Mesothelial cell of epicardium (in vitro differentiated cells): ENCODE measurements around the gene D2HGDH. TPM values are rescaled to one million over a fixed set of nuclear protein-coding genes. Genes with fewer than 3 reads are reported as not detected.

ENCODE experiments used
- DNase-seq, 2 experiments: peaks; one replicate each; pipeline ENCODE4 v3.0.0; 2021; ENCODE audit warnings: low spot score in 2 of 2; ENCODE audit not compliant: unreplicated experiment in 2 of 2
- H3K27ac Mint-ChIP-seq: 2 replicates; pipeline ENCODE4 v1.8.0; 2021; ENCODE audit warnings: mixed read lengths
- H3K27me3 Mint-ChIP-seq: 2 replicates; pipeline ENCODE4 v1.8.0; 2021; ENCODE audit warnings: low read depth, mixed read lengths
- H3K36me3 Mint-ChIP-seq: 2 replicates; pipeline ENCODE4 v1.8.0; 2021; ENCODE audit warnings: mixed read lengths
- H3K4me1 Mint-ChIP-seq: 2 replicates; pipeline ENCODE4 v1.8.0; 2021; ENCODE audit warnings: mixed read lengths
- H3K4me3 Mint-ChIP-seq: 2 replicates; pipeline ENCODE4 v1.8.0; 2021; ENCODE audit warnings: mild to moderate bottlenecking, moderate library complexity, mixed read lengths
- H3K9me3 Mint-ChIP-seq: 2 replicates; pipeline ENCODE4 v1.8.0; 2021; ENCODE audit warnings: mixed read lengths
- CTCF ChIP-seq: fragments of 200-600 bp; sonication (generic); IDR thresholded peaks from one replicate; pipeline ENCODE4 v1.5.0; 2021; ENCODE audit warnings: antibody characterized with exemption; ENCODE audit not compliant: unreplicated experiment
- total RNA-seq: library from RNA; stranded (reverse); gene quantifications from 3 replicates; pipeline ENCODE4 v1.2.1, GENCODE V29; 2021

The D2HGDH gene
- total RNA-seq, 1 donor from 2014 or later, result 60.3 TPM

GRCh38 chr2:241703032-241703604, 31.3 kb upstream of the D2HGDH start:
- Mint-ChIP-seq H3K36me3 (peaks cover 25% of the 10 kb centered on the region), H3K4me3 (peak overlapping the region; percentile 76), H3K4me1 (peaks cover 8% of the 10 kb centered on the region), H3K27ac (peak overlapping the region; percentile 83), H3K27me3 (no peaks in the 10 kb centered on the region), H3K9me3 (peaks cover 7% of the 10 kb centered on the region)
- no peak for TF ChIP-seq CTCF
- no peak for DNase-seq

GRCh38 chr2:241706537-241706936, 27.9 kb upstream of the D2HGDH start:
- no peak for TF ChIP-seq CTCF
- H3K36me3 Mint-ChIP-seq, result peaks cover 44% of the 10 kb centered on the region
- H3K27ac Mint-ChIP-seq, result no peak overlapping the region
- no peaks in the 10 kb centered on the region for H3K27me3 Mint-ChIP-seq
- peaks cover 6% of the 10 kb centered on the region for H3K4me1 Mint-ChIP-seq
- H3K4me3 Mint-ChIP-seq, result no peak overlapping the region
- H3K9me3 Mint-ChIP-seq, result peaks cover 7% of the 10 kb centered on the region
- DNase-seq, result no peak

- no peaks in the 10 kb centered on the region for H3K27me3 Mint-ChIP-seq
- peaks cover 8% of the 10 kb centered on the region for H3K9me3 Mint-ChIP-seq
- H3K4me3 Mint-ChIP-seq, result no peak overlapping the region
- no peak for DNase-seq
- H3K4me1 Mint-ChIP-seq, result no peaks in the 10 kb centered on the region
- H3K27ac Mint-ChIP-seq, result no peak overlapping the region
- peaks cover 59% of the 10 kb centered on the region for H3K36me3 Mint-ChIP-seq
- TF ChIP-seq CTCF, result no peak
These were observed 25.6 kb upstream of the D2HGDH start for GRCh38 chr2:241708879-241709278.

GRCh38 chr2:241719093-241719492, 15.3 kb upstream of the D2HGDH start:
- no peak for DNase-seq
- Mint-ChIP-seq H3K27ac (no peak overlapping the region), H3K4me1 (no peaks in the 10 kb centered on the region), H3K36me3 (peaks cover 64% of the 10 kb centered on the region), H3K4me3 (no peak overlapping the region), H3K9me3 (peaks cover 30% of the 10 kb centered on the region), H3K27me3 (no peaks in the 10 kb centered on the region)
- TF ChIP-seq CTCF, result no peak

GRCh38 chr2:241720099-241720498, 14.3 kb upstream of the D2HGDH start:
- Mint-ChIP-seq H3K36me3 (peaks cover 65% of the 10 kb centered on the region), H3K4me1 (no peaks in the 10 kb centered on the region), H3K27ac (no peak overlapping the region), H3K4me3 (no peak overlapping the region), H3K27me3 (no peaks in the 10 kb centered on the region), H3K9me3 (peaks cover 23% of the 10 kb centered on the region)
- DNase-seq, result no peak
- no peak for TF ChIP-seq CTCF

- no peaks in the 10 kb centered on the region for H3K4me1 Mint-ChIP-seq
- H3K4me3 Mint-ChIP-seq, result no peak overlapping the region
These were observed 13.9 kb upstream of the D2HGDH start for GRCh38 chr2:241720560-241720959.

More at GRCh38 chr2:241720560-241720959, 13.9 kb upstream of the D2HGDH start:
- H3K9me3 Mint-ChIP-seq, result peaks cover 24% of the 10 kb centered on the region
- no peak for DNase-seq
- H3K27ac Mint-ChIP-seq, result no peak overlapping the region
- peaks cover 67% of the 10 kb centered on the region for H3K36me3 Mint-ChIP-seq
- H3K27me3 Mint-ChIP-seq, result no peaks in the 10 kb centered on the region
- no peak for TF ChIP-seq CTCF
